ENCODE results near the gene SIDT2. TPM values are rescaled to one million over a fixed set of nuclear protein-coding genes. Genes with fewer than 3 reads are reported as not detected.

Gene SIDT2
- total RNA-seq, 1 experiment from 2014 or later, result 47.6 TPM

- no peaks in the 10 kb centered on the region; the same call in 1 of the 2 replicates for H3K4me1 ChIP-seq (ENCODE audit: control insufficient read depth, insufficient read depth, low read length)
- ChIA-PET CTCF (interaction anchor here (0.7 kb wide), 1 partner anchor 22 kb away, joined by 3 read pairs; no protein-coding TSS in a partner anchor), POLR2A (no interaction called here)
- BruUV-seq (replicated peaks), result no TSS peak
- intact Hi-C loops (cut with micrococcal nuclease; ENCODE audit: unreplicated experiment) (no loop called here), in situ Hi-C loops (cut with HindIII; ENCODE audit: low pct_unique_long_range_greater_than_20kb, low sequenced_read_pairs) (no loop called here)
- H3K27me3 ChIP-seq (ENCODE audit: control insufficient read depth, insufficient read depth, low read length), result no peaks in the 10 kb centered on the region
- TF ChIP-seq SIN3A (IDR thresholded peaks at IDR 0.05; ENCODE audit: borderline replicate concordance, insufficient read depth, low read depth, low read length), result no peak
- no peak for TF ChIP-seq CTCF (IDR thresholded peaks at IDR 0.05)
- no peak for TF ChIP-seq REST (IDR thresholded peaks at IDR 0.05; ENCODE audit: insufficient read depth in 1 of 2, low read depth in 2 of 2, low read length in 1 of 2)
- TF ChIP-seq TCF7L2 (IDR thresholded peaks at IDR 0.05; ENCODE audit: low read depth, low read length), result no peak
- TF ChIP-seq POLR2AphosphoS5 (IDR thresholded peaks at IDR 0.05; ENCODE audit: low read depth, low read length), result no peak
- no peak for DNase-seq (ENCODE audit: low read depth, low spot score)
- no peaks in the 10 kb centered on the region for H3K9me3 ChIP-seq (ENCODE audit: control insufficient read depth, insufficient read depth, low read depth, low read length)
- H3K27ac ChIP-seq (ENCODE audit: low read length), result no peak overlapping the region
- H3K4me3 ChIP-seq (ENCODE audit: low read depth in 2 of 2, low read length in 2 of 2), result no peak overlapping the region
- no peak for ATAC-seq
- no peaks in the 10 kb centered on the region for H3K36me3 ChIP-seq (ENCODE audit: control insufficient read depth, insufficient read depth, low read length)
These were observed 25.9 kb downstream of the SIDT2 start for GRCh38 chr11:117204283-117205080.

- no TSS peak for BruUV-seq (replicated peaks)
- H3K4me1 ChIP-seq (ENCODE audit: control insufficient read depth, insufficient read depth, low read length), result no peaks in the 10 kb centered on the region; the same call in 1 of the 2 replicates
These were observed 26.8 kb downstream of the SIDT2 start for GRCh38 chr11:117205211-117205818.

More at GRCh38 chr11:117205211-117205818, 26.8 kb downstream of the SIDT2 start:
- intact Hi-C loops (cut with micrococcal nuclease; ENCODE audit: unreplicated experiment), result no loop called here
- Histone ChIP-seq H3K27me3 (ENCODE audit: control insufficient read depth, insufficient read depth, low read length) (no peaks in the 10 kb centered on the region), H3K9me3 (ENCODE audit: control insufficient read depth, insufficient read depth, low read depth, low read length) (no peaks in the 10 kb centered on the region), H3K36me3 (ENCODE audit: control insufficient read depth, insufficient read depth, low read length) (no peaks in the 10 kb centered on the region), H3K27ac (ENCODE audit: low read length) (no peak overlapping the region), H3K4me3 (ENCODE audit: low read depth in 2 of 2, low read length in 2 of 2) (no peak overlapping the region)
- TF ChIP-seq POLR2AphosphoS5 (IDR thresholded peaks at IDR 0.05; ENCODE audit: low read depth, low read length) (no peak), TCF7L2 (IDR thresholded peaks at IDR 0.05; ENCODE audit: low read depth, low read length) (no peak), CTCF (IDR thresholded peaks at IDR 0.05) (no peak), REST (IDR thresholded peaks at IDR 0.05; ENCODE audit: insufficient read depth in 1 of 2, low read depth in 2 of 2, low read length in 1 of 2) (no peak), SIN3A (IDR thresholded peaks at IDR 0.05; ENCODE audit: borderline replicate concordance, insufficient read depth, low read depth, low read length) (no peak)
- no peak for ATAC-seq
- CTCF ChIA-PET, result no interaction called here
- DNase-seq (ENCODE audit: low read depth, low spot score), result no peak
- in situ Hi-C loops (cut with HindIII; ENCODE audit: low pct_unique_long_range_greater_than_20kb, low sequenced_read_pairs), result no loop called here
- POLR2A ChIA-PET, result no interaction called here

All from Panc1 (cell line).